Memory B cell (primary cell): Measurements from ENCODE around the gene MYOG.

Source experiments
- ATAC-seq: fragments of 150-1000 bp; cut with Tn5 transposase; 2 replicates; pipeline ENCODE4 v1.10.0; 2021; ENCODE audit warnings: low read depth, mild to moderate bottlenecking, moderate library complexity
- DNase-seq, 2 donors: peaks; one replicate each; pipeline ENCODE4 v3.0.0; 2022; ENCODE audit warnings: low spot score in 2 of 2
- H3K27ac Mint-ChIP-seq: one replicate; pipeline ENCODE4 v1.8.0; 2022; ENCODE audit warnings: mild to moderate bottlenecking, moderate library complexity, mixed read lengths
- H3K27me3 Mint-ChIP-seq: one replicate; pipeline ENCODE4 v1.8.0; 2022; ENCODE audit warnings: mixed read lengths
- H3K36me3 Mint-ChIP-seq: one replicate; pipeline ENCODE4 v1.8.0; 2022; ENCODE audit warnings: mild to moderate bottlenecking, mixed read lengths
- H3K4me1 Mint-ChIP-seq: one replicate; pipeline ENCODE4 v1.8.0; 2022; ENCODE audit warnings: mixed read lengths
- H3K4me3 Mint-ChIP-seq: one replicate; pipeline ENCODE4 v1.8.0; 2022; ENCODE audit warnings: mild to moderate bottlenecking, moderate library complexity, mixed read lengths
- H3K9me3 Mint-ChIP-seq: one replicate; pipeline ENCODE4 v1.8.0; 2022; ENCODE audit warnings: mixed read lengths

The MYOG gene

DNA sequence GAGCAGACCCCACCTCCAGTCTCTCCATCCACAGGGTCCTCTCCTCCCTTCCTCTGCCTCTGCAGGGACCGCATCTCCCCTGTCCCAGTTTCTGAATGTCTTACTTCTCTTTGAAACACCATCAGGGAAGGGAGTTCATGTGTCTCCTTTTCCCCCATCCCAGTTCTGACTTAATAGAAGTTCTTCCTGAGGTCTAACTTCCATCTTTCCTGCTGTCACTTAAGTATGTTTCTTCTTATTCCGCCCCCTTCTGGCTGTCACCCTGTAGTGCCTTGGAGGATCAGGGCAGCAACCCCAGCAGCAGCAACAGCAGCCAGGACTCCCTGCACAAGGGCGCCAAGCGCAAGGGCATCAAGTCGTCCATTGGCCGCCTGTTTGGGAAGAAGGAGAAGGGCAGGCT is 29.3 kb downstream of the MYOG start:
- DNase-seq (no peak), ATAC-seq (no peak)
- Mint-ChIP-seq H3K36me3 (no peaks in the 10 kb centered on the region), H3K4me3 (no peak overlapping the region), H3K4me1 (peaks cover 4% of the 10 kb centered on the region), H3K27ac (no peak overlapping the region), H3K27me3 (peaks cover 25% of the 10 kb centered on the region), H3K9me3 (no peaks in the 10 kb centered on the region)

DNA sequence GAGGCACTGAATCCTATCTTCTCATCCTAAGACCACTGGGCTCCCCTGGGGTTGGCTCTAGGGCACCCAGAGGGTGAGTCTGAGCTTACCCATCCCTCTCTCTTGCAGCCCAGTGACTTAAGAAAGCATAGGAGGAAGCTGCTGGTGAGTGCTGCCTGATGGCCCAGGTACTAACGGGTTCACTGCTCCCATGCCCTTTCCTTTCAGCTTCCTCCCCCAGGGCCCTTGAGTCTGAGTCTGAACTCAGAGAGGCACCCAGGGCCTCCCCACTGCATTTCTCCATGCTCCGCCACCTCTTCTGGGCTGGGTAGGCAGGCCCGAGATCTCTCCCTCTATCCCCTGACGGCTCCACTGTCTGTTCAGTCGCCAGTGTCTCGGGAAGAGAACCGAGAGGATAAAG is 29.8 kb downstream of the MYOG start:
- H3K4me1 Mint-ChIP-seq = peaks cover 4% of the 10 kb centered on the region
- no peak for DNase-seq
- ATAC-seq = no peak
- H3K4me3 Mint-ChIP-seq = no peak overlapping the region
- no peaks in the 10 kb centered on the region for H3K9me3 Mint-ChIP-seq
- peaks cover 24% of the 10 kb centered on the region for H3K27me3 Mint-ChIP-seq
- no peak overlapping the region for H3K27ac Mint-ChIP-seq
- H3K36me3 Mint-ChIP-seq = no peaks in the 10 kb centered on the region

DNA sequence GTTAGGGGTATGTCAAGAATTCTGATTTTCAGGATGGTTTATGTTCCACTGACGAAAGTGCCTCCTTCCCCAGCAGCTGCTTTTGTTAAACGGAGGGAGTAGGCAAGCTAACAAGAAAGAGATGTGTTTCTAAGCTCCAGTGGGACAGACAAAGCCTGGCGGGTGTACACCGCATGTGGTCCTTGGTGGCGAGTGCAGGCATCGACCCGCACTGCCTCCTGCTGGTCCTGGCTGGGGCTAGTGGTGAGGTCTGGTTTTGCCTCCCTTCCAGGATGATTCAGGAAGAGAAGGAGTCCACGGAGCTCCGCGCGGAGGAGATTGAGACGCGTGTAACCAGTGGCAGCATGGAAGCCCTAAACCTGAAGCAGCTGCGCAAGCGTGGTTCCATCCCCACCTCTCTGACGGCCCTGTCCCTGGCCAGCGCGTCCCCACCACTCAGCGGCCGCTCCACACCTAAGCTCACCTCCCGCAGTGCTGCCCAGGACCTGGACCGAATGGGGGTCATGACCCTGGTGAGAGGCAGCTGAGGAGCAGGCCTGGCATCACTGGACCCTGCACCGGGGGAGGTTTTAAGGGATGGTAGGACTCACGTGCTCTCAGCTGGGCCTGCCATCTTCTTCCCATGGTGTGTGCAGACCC is 30.5 kb downstream of the MYOG start:
- Mint-ChIP-seq H3K27ac (no peak overlapping the region), H3K4me3 (no peak overlapping the region), H3K36me3 (no peaks in the 10 kb centered on the region), H3K27me3 (peaks cover 24% of the 10 kb centered on the region), H3K4me1 (peaks cover 4% of the 10 kb centered on the region), H3K9me3 (no peaks in the 10 kb centered on the region)
- DNase-seq = no peak
- no peak for ATAC-seq

DNA sequence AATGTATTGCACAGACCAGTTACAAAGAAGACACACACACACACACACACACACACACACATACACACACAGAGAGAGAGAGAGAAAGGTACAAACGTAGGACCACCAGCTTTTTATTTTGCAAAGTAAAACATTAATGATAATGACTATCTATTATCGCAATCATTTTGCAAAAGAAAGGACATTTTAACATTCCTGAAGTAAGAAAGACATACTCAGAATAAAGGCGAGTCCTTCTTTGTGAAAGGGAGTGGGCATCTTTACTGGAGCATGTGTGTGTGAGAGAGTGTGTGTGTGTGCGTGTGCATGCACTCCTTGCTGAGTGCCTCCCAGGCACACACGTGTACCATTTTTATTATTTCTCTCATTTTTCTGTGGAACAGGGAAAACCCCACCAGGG is 31.2 kb downstream of the MYOG start:
- Mint-ChIP-seq H3K9me3 (no peaks in the 10 kb centered on the region), H3K27me3 (peaks cover 25% of the 10 kb centered on the region), H3K4me1 (peaks cover 4% of the 10 kb centered on the region), H3K36me3 (no peaks in the 10 kb centered on the region), H3K27ac (no peak overlapping the region), H3K4me3 (no peak overlapping the region)
- DNase-seq (no peak), ATAC-seq (no peak)

DNA sequence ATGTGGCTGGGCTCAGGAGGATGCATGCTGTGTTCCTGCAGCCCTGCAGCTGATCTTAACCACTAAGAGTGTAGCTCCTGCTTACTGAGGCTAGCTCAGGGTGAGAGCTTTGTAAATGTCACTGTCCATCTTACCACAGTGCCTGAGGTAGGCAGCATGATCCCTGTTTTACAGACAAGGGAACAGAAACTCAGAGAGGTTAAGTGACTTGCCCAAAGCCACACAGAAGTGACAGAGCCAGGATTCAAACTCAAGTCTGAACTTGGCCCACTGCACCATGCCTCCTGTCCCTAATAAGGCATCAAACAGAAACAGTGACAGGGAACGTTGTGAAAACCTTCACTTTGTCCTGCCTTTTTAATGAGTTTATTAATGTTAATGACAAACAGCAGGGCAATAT is 31.6 kb downstream of the MYOG start:
- no peaks in the 10 kb centered on the region for H3K9me3 Mint-ChIP-seq
- no peak for DNase-seq
- H3K27ac Mint-ChIP-seq = no peak overlapping the region
- peaks cover 4% of the 10 kb centered on the region for H3K4me1 Mint-ChIP-seq
- no peak overlapping the region for H3K4me3 Mint-ChIP-seq
- H3K27me3 Mint-ChIP-seq = peaks cover 23% of the 10 kb centered on the region
- H3K36me3 Mint-ChIP-seq = no peaks in the 10 kb centered on the region
- ATAC-seq = no peak

DNA sequence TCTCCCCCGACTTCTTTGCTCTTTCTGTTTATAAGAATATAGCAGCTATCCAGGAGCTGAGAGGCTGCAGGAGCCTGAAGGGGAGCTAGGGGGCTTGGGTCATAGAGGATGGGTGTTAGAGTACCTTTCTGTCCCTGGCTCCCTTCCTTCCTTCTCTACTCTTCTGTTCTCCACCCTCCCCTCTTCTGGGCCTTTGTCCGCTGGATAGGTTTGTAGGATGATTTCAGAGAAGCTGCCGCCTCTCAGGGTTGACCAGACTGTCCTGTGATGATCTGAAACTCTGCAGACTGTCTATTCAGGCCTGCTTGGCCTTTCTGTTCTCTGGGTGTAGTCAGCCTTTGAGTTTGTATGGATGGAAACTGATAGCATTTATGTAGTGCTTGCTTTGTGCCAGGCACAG is 33.2 kb downstream of the MYOG start:
- Mint-ChIP-seq H3K4me3 (no peak overlapping the region), H3K36me3 (no peaks in the 10 kb centered on the region), H3K4me1 (no peaks in the 10 kb centered on the region), H3K27ac (no peak overlapping the region), H3K27me3 (peaks cover 27% of the 10 kb centered on the region), H3K9me3 (no peaks in the 10 kb centered on the region)
- ATAC-seq = no peak
- DNase-seq = no peak

DNA sequence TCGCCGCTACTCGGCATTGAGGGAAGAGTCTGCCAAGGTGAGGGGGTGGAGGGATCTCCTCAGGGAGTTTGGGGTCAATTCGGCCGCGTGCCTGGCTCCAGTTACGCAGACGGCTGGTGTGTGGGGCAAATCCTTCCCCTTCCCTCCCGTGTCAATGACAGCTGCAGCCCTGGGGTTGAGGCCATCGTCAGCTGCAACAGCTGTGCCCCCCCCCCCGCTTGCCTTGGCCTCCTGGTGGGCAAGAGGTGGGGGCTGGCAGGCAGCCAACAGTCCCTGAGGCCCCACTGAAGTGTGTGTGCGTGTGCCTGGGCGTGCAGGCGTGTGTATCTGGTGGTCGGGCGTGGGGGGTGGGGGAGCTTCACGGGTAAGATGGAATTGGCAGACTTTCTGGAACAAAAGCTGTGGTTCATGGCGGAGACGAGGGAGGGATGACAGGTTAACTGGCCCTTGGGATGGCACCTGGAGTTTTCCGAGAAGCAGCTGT is 33.9 kb downstream of the MYOG start:
- Mint-ChIP-seq H3K9me3 (no peaks in the 10 kb centered on the region), H3K27me3 (peaks cover 26% of the 10 kb centered on the region), H3K36me3 (no peaks in the 10 kb centered on the region), H3K27ac (no peak overlapping the region), H3K4me3 (no peak overlapping the region), H3K4me1 (no peaks in the 10 kb centered on the region)
- ATAC-seq = no peak
- no peak for DNase-seq

DNA sequence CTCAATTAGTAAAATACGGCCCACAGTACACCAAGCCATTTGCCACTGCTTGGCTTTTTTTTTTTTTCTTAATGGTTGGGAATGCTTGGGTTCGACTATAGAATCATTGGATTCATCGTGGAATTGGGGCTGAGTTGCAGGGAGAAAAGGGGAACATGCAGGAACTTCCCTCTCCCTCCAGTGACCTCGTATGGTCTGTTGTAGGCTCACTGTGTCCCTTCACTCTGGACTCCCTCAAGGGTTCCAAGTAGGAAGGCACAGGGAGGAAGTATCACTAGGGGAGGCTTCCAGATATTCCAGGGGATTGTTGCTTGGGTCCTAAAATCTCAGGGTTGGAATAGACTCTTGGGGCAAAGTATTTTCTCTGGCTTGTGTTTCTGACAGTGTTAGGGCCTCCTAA is 35.0 kb downstream of the MYOG start:
- Mint-ChIP-seq H3K4me3 (no peak overlapping the region), H3K9me3 (no peaks in the 10 kb centered on the region), H3K27me3 (peaks cover 21% of the 10 kb centered on the region), H3K27ac (no peak overlapping the region), H3K4me1 (no peaks in the 10 kb centered on the region), H3K36me3 (no peaks in the 10 kb centered on the region)
- ATAC-seq (no peak), DNase-seq (no peak)

DNA sequence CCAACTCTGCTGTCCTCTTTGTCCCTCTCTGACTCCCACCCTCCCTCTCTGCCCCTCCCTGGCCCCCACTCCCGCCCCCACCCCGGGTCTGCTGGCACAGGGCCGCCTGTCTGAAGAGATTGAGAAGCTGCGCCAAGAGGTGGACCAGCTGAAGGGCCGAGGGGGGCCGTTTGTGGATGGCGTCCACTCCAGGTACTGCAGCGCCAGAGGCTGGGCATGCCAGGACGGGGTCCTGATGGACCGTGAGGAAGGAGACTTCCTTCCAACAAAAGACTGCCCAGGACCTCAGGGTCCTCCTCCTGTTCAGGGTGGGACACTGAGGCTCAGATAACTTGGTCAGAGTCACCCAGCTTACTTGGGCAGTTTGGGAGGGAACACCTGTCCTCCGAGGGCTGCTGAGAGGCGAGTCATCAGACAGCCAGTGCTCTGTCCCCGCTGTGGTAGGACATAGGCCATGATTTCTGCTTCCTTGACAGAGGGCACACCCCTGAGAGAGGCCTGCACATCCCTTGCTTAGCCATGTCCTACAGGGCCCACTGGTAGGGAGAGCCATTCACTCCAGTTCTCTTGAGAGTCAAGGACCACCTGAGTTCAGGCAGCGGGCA is 36.1 kb downstream of the MYOG start:
- Mint-ChIP-seq H3K36me3 (no peaks in the 10 kb centered on the region), H3K4me3 (no peak overlapping the region)
- ATAC-seq = no peak

DNA sequence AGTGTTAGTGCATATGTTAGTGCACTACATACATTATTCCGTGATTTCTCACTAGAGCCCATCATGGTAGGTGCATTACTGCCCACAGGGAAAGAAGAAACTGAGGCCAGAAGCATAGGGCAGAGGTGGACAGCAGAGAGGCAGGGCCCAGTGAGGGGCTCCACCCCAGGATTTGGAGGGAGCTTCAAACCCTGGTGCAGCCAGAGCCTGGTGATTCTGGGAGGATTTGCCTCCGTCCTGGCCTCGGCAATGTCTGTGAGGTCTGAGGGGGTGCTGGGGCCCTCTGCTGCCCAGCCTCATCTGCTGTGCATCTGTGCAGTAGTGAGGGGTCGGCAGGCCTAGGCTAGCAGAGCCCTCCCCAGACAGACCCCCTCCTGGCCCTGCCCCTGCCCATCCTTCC is 36.7 kb downstream of the MYOG start:
- Mint-ChIP-seq H3K27ac (no peak overlapping the region), H3K4me1 (no peaks in the 10 kb centered on the region), H3K36me3 (no peaks in the 10 kb centered on the region), H3K9me3 (no peaks in the 10 kb centered on the region), H3K4me3 (no peak overlapping the region), H3K27me3 (peaks cover 26% of the 10 kb centered on the region)
- ATAC-seq (no peak), DNase-seq (no peak)

More for the DNA sequence above, 36.1 kb downstream of the MYOG start:
- Mint-ChIP-seq H3K9me3 (no peaks in the 10 kb centered on the region), H3K27me3 (peaks cover 29% of the 10 kb centered on the region), H3K4me1 (no peaks in the 10 kb centered on the region), H3K27ac (no peak overlapping the region)
- DNase-seq = no peak

DNA sequence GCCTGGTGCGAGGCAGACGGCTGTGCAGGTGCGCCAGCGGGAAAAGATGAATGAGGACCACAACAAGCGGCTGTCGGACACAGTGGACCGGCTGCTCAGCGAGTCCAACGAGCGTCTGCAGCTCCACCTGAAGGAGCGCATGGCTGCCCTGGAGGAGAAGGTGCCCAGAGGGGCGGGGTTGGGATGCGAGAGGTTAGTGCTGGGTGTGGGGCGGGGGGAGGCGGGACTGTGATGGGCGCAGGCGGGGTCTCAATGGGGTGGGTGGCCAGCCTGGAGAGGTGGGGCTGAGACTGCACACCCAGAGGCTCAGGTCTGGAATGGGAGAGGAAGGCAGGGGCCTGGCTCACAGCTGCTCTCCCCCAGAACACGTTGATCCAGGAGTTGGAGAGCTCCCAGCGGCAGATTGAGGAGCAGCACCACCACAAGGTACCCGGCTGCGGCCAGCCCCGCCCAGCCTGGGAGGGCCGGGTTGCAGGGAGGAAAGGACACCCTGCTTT is 37.2 kb downstream of the MYOG start:
- no peak overlapping the region for H3K4me3 Mint-ChIP-seq
- H3K9me3 Mint-ChIP-seq = no peaks in the 10 kb centered on the region
- no peak for ATAC-seq
- H3K4me1 Mint-ChIP-seq = no peaks in the 10 kb centered on the region
- no peaks in the 10 kb centered on the region for H3K36me3 Mint-ChIP-seq
- DNase-seq = no peak
- no peak overlapping the region for H3K27ac Mint-ChIP-seq
- peaks cover 26% of the 10 kb centered on the region for H3K27me3 Mint-ChIP-seq

DNA sequence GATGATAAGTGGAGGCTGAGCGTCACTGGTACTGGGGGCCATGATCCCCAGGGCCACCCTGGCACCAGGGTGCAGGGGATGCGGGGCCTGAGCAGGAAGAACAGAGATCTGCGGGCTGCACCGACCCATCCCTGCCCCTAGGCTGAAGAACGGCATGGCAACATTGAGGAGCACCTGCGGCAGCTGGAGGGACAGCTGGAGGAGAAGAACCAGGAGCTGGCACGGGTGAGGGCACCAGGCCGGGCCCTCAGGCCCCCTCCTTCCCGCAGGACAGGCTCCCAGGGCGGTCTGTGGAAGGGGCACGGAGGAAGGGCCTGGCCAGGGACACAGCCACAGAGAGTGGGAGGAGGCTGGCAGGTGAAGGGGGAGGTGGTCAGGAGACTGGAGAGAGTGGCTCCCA is 37.7 kb downstream of the MYOG start:
- H3K27ac Mint-ChIP-seq = no peak overlapping the region
- peaks cover 28% of the 10 kb centered on the region for H3K27me3 Mint-ChIP-seq
- no peaks in the 10 kb centered on the region for H3K9me3 Mint-ChIP-seq
- no peak for ATAC-seq
- no peak for DNase-seq
- H3K4me3 Mint-ChIP-seq = no peak overlapping the region
- no peaks in the 10 kb centered on the region for H3K36me3 Mint-ChIP-seq
- no peaks in the 10 kb centered on the region for H3K4me1 Mint-ChIP-seq

DNA sequence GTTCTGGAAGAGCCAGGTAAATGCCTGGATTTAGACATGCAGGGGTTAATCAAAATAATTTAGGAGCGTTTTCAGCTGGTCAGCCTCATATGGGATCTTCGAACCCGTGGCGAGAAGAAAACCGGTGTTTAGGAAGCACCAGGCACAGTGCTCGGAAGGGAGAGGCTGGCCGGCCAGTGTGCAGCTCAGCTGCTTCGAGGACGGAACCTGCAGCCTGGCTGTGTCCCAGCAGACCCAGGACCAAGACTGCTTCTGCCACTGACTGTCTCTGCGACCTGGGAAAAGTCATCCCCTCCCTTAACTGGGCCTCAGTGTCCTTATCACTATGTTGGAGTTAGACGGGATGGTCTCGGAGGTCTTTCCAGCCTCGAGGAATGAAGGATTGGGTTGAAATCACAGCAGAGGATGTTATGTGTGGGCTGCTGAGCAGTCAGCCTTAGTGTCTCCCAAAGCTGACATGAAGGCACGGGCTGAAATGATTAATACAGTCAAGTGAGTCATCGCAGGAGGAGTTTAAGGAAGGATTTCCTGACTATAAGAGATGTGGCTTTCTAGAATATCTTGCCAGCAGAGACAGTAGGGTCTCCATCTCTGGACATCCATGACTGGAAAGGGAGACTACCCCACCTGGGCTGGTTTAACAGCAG is 38.7 kb downstream of the MYOG start:
- no peak for DNase-seq
- H3K36me3 Mint-ChIP-seq = no peaks in the 10 kb centered on the region
- no peaks in the 10 kb centered on the region for H3K4me1 Mint-ChIP-seq
- no peak overlapping the region for H3K4me3 Mint-ChIP-seq
- H3K9me3 Mint-ChIP-seq = no peaks in the 10 kb centered on the region
- H3K27me3 Mint-ChIP-seq = peaks cover 29% of the 10 kb centered on the region
- ATAC-seq = no peak
- H3K27ac Mint-ChIP-seq = no peak overlapping the region

DNA sequence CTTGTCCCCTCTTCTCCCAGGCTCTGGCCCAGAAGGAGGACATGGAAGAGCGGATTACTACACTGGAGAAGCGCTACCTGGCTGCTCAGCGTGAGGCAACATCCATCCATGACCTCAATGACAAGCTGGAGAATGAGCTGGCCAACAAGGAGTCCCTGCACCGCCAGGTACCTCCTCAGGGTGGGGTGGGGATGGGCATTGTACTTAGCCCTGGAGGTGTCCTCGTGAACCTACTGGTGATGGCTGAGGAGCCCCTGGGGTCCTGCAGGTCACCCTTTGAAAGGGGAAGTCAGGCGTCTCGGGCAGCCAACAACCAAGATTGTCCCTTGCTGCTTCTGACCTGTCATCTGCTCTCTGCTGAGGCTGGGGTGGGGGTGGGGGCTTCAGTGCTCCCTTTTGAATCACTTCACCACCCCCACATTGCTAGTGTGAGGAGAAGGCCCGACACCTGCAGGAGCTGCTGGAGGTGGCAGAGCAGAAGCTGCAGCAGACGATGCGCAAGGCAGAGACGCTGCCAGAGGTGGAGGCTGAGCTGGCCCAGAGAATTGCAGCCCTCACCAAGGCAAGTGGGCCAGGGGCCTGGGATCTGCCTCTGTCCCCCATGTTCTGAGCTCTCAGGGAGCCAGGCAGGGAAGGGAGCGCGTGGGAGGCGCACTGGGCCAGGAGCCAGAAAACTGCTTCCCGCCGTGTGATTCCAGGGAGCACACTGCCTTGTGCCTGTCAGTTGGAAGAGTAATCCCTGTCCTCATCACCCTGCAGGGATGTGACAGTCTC is 39.8 kb downstream of the MYOG start:
- no peaks in the 10 kb centered on the region for H3K4me1 Mint-ChIP-seq
- no peak overlapping the region for H3K27ac Mint-ChIP-seq
- no peaks in the 10 kb centered on the region for H3K36me3 Mint-ChIP-seq
- H3K4me3 Mint-ChIP-seq = no peak overlapping the region
- ATAC-seq = no peak
- no peak for DNase-seq
- H3K9me3 Mint-ChIP-seq = no peaks in the 10 kb centered on the region
- H3K27me3 Mint-ChIP-seq = peaks cover 25% of the 10 kb centered on the region
